ENCODE results near the gene BPI.
"Not testable (repeated sequence)": the region's sequence is repeated elsewhere in the genome, so short reads cannot be mapped to it uniquely, and the experiment has no call there.

The BPI gene

DNA sequence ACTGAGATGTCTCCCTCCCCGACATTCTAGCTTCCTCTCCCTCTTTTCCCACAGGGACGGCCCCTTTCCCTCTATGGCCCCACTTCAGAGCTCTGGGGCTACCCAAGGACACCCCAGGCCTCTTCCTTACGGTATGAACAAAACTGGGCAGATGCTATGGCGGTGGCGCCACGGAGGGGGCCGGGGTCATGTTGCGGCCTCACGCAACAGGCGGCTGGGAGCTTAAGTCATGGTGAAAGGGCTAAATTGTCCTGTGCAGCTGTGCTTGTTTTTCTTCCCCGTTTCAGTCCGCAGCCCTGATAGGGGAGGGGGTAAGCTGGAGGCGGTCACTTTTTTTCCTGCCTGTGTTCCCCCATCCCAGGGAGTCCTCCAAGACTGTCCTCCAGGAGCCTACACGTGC lies 25.8 kb upstream of the BPI start:
- no peak for DNase-seq

DNA sequence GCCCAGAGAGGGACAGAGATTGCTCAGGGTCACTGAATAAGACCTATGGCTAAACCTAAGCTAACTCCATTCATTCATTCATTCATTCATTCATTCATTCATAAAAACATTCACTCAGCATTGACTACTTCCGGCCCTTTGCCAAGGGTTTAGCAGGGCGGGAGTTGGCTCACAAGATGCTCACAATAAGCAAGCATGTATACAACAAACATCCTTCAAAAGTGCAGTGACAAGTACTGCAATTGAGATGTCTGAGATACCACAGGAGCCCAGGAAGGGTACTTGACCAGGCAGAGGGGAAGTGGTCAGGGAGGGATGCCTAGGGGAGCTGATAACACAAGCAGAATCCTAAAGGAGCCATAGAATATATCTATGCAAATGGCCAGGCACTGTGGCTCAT lies 25.2 kb upstream of the BPI start:
- DNase-seq, result no peak

- DNase-seq, result not testable (repeated sequence)
Measured at GRCh38 chr20:38281176-38281915, 22.6 kb upstream of the BPI start.

- no peak for DNase-seq
Measured at GRCh38 chr20:38283236-38283635, 20.7 kb upstream of the BPI start.

- DNase-seq, result not testable (repeated sequence)
Measured at GRCh38 chr20:38284066-38284650, 19.8 kb upstream of the BPI start.

DNA sequence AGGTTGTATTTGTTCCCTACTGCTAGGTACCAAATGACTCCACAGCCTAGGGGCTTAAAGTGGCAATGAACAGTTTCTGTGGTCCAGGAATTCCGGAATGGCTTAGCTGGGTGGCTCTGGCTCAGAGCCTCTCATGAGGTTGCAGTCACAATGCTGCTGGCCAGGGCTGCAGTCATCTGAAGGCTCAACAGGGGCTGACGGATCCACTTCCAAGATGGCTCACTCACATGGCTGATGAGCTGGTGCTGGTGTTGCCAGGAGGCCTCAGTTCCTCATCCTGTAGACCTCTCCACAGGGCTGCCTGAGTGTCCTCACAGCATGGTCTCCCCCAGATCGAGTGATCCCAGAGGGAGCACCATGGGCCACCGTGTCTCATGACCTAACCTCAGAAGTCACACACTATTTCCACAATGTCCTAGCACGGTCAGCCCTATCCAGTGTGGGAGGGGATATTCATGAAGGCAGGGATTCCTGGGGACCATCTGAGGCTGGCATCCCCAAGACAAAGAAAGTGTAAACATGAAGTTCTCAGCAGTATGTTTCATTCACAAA lies 19.0 kb upstream of the BPI start:
- no peak for DNase-seq

DNA sequence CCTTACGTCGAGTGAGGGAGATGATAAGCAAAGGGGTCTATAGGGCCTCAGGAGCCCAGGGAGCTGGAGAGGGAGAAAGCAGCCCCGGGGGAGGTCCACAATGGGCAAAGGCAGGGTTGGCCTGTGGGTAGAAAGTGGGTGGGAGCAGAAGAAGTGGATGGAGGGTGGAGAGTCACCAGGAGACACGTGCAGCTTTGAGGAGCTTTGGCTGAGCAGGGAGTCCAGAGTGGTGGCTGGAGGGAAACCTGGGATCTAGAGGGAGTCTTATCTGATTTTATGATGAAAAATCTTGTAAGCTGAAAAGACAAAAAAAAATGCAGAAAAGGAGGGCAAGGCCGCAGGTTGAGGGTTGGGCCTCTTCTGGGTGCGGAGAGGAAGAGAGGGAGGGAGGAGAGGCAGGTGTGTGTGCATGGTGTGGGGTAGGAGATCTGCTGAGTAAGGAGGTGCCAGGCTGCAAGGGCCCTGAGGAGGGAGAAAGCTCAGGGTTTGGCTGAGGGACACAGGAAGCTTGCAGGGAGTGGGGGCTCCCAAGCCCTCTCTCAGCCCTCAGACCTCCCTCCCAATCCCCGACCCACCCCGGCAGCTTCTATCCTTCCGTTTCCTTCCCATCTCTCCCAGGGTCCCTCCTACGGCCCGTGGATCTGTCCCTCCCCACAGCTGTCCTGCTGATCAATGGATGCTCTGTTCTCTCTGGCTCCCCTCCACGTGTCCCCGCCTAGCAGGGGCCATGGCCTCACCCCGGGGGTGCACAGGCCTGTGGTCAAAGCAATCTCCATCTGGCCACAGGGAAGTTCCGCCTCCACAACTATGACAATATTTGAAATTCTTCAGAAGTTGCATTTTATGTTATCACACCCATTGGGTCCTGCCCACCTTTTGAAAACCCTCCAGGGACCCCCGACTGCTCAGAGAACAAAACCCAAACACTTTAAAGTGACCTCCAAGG lies 17.1 kb upstream of the BPI start:
- no peak for DNase-seq

DNA sequence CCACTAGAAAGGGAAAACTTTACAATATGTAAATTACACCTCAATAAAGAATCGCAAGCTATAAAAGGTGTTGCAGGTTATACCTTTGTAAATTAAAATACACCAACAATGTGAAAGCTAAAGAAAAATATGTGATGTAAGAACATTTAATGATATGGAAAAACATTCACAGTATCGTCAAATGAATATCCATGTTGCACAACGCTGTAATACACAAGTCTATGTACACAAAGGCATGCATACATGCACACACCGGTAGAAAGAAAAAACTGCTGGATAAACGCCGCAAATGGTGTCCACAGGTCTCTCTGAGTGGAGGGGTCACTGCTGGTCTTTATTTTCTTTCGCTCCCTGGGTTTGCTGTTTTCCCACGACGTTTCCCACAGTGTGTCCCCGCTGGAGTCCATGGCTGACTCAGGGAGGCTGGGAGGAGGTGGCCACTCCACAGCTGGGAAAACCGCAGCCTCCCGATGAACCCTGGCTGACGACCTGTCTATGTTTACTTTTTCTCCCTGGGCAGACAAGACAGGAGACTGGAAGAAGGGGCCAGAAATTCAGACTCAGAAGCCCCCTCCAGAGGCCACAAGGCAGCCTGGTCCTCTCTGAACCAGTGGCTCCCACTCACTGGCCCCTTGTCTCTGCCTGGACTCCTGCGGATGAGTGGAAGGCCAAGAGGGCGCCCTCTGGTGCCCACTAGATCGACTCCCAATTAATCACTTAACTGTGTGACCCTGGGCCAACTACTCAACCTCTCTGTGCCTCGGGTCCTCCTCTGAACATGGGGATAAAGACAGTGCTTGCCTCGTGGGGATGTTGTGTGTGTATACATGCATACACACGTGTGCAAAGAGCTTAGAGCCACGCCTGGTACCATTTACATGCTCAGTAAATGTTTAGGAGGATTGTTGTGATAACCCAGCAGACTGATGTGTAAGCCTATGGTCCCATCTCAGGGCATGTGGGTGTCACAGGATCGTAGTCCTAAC lies 12.8 kb upstream of the BPI start:
- no peak for DNase-seq

DNA sequence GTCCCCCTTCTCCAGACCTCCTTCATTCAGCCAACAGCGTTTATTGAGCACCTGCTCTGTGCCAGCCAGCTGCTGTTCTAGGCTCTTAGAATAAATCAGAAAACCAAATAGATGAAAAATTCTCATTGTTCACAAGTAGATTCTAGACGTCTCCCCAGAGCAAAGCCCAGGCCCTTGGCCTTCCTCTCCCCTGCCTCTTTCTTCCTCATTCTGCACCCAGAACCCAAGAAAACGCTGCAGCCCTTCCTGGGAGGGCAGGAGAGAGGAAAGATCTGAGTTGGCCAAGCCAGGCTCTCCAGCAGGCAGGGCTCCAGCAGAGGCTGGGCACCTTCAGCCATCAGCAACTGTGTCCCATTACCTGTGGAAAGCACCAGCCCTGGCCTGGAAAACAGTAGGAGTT lies 12.0 kb upstream of the BPI start:
- no peak for DNase-seq

DNA sequence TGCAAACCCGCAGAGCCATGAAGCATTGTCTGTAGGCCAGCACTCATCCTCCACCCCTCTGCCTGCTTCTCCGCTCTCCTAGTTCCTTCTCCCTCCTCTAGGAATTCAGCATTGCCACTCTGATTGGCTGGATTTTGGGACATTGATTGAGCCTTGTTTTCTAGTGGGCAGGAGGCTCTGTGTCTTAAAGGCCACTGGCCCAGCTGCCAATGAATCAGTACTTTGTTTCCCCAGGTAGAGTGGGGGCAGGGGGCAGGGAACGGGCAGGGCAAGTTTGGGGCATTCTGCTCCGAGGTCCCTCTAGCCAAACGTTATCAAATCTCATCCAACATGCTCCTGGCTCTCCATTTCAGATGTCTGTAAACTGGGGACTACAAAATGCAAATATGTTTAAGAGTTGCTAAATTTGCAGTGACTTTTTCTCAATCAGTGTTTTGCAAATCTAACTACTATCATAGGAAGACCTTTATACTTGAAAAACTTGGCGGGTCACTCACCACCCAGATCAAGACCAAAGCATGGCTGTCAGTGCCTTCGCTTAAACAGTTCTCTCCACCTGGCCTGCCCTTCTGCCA lies 10.4 kb upstream of the BPI start:
- DNase-seq, result no peak

- DNase-seq, result no peak
Measured at GRCh38 chr20:38294076-38294591, 9.8 kb upstream of the BPI start.

DNA sequence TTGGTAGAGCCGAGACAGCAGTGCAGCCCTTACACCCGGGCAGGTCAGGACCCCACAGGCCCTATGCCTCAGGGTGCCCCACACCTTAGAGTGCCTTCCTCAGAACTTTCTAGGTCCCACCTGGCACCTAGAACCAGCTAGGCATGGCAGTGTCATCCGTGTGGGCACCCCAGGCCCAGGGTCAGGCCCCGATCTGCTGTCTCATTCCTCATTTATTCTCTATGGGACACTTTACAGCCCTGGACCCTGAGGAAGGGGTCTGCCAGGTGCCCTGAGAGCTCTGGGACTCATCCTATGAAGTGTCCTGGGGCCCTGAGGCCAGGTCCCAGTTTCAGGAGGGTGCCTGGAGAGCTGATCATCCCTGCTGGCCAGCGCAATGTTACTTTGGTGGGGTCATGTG lies 8.1 kb upstream of the BPI start:
- DNase-seq, result no peak

GRCh38 chr20:38296433-38296832 lies 7.5 kb upstream of the BPI start:
- DNase-seq, result no peak

DNA sequence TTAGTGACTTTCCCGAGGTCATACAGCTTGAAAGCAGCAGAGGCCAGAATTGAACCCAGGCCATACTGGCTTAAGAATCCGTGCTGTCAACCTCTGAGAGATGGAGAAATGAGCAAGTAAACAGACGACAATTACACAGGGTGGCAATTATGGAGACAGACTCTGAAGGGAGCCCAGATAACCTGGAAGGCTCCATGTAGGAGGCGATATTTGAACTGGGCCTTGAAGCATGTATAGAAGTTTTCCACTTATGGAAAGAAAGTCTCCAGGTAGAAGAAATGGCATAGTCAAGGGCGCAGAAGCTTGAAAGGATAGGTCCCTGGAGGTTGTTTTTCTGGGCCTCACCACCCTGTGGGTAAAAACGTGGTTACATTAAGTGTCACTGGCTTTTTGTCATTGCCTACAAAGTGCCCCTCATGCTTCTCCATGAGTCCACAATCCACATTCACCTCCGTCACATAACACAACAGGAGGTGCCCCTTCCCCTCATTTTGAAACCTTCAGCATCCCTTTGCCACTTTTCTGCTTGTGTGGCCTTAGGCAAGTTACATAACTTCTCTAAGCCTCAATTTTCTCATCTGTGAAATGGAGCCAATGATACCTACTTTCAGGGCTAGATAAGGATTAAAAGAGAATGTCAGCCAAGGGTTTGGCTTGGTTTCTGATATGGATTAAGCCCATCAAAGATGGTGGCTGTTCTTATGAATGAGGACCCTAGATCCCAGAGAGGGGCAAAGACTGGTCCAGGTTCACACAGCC lies 5.9 kb upstream of the BPI start:
- no peak for DNase-seq

DNA sequence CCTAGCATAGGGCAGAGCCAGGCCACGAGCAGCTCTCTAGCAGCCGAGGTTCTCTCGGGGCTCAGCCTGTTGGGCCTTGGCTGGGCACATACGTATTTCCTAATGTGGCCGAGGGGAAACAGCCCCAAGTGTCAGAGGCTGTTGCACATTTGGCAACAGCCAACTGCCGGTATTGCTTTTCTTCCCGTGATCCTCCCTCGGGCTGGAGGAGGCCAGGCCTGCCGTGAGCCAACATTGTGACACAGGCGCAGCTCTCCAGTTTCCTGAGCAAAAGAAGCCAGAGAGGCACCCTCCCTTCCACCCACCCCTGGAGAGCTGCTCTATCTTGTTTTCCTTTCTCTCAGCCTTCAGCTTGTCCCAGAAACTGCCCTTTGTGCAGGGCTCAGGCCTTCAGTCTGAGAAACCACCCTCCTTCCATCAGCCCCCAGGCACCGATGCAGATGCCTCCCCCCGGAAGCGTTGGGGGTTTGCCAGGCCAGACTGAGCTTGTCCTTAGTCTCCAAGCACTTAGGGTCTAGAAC lies 5.1 kb upstream of the BPI start:
- DNase-seq, result no peak

- DNase-seq, result no peak
Measured at GRCh38 chr20:38299963-38300362, 4.0 kb upstream of the BPI start.

GRCh38 chr20:38300438-38300837 lies 3.5 kb upstream of the BPI start:
- no peak for DNase-seq

- DNase-seq, result no peak
Measured at GRCh38 chr20:38301309-38301708, 2.6 kb upstream of the BPI start.

DNA sequence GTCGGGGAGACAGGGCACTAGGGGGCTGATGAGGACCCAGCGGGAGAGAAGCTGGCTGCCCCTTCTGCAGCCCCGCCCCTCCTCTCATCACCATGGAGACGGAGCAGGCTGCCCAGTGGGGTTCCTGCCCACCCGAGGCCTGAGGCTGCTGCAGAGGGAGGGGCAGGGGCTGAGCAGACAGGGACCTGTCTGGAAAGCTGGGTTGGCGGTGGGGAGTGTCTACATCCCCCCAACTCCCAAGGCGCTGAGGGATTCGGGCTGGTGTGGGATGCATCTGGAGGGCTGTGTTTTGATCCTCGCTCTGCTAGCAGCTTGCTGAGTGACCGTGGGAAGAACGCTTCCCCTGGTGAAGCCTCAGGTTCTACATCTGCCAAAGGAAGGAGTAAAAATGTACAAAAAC lies 1.2 kb upstream of the BPI start:
- DNase-seq, result no peak

- no peak for DNase-seq
Measured at GRCh38 chr20:38304845-38305447, 990 bp downstream of the BPI start.
